HG03469 (cell line): ENCODE results near the gene GGA2.
"Not testable (repeated sequence)": the region's sequence is repeated elsewhere in the genome, so short reads cannot be mapped to it uniquely, and the experiment has no call there.

ENCODE experiments used
- ATAC-seq: cut with Tn5 transposase; IDR thresholded peaks from one replicate; pipeline ENCODE4 v1.9.1; 2021; ENCODE audit warnings: mild to moderate bottlenecking, moderate library complexity, moderate number of reproducible peaks; ENCODE audit not compliant: unreplicated experiment

GGA2 gene

DNA sequence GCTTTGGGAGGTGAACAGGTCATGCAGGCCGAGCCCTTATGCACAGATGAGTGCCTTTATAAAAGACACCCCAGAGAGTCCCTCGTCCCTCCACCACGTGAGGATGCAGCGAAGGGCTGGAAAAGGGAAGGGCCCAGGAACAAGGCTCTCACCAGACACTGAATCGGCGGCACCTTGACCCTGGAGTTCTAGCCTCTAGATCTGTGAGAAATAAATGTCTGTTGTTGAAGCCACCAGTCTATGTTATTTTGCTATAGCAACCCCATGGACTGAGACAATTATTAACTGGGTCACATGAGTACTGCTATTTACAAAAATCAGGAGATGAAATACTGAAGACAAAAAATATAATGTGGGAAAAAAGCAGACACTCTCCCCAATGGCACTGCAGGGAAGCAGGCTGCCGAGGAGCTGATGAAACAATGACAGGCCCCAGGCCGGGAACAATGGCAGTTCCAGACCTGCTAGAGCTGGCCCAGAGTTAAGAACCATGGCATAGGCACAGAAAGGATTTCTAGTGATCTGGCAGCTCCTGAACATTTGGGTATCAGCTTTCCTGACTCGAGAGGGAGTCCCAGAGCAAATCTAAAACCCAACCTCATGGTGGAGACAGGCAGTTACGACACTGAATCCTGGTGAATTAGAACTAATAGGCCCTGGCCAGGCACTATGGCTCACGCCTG is 17.8 kb upstream of the GGA2 start:
- ATAC-seq: no peak

DNA sequence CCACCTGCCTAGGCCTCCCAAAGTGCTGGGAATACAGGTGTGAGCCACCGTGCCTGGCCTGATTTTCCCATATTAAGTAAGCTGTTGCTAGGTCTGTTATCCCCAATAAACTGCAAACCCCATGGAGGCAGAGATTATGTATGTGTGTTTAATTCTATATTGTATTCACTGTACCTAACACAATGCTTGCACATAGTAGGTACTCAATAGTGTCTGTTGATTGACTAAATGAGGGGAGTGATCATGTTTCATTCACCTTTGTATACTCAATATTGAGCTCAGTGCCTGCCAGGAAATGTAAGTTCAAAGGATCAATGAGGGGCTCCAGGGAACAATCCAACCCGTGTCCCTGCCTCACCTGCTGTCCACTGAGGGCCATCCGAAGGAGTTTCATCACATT is 14.6 kb upstream of the GGA2 start:
- no peak for ATAC-seq

DNA sequence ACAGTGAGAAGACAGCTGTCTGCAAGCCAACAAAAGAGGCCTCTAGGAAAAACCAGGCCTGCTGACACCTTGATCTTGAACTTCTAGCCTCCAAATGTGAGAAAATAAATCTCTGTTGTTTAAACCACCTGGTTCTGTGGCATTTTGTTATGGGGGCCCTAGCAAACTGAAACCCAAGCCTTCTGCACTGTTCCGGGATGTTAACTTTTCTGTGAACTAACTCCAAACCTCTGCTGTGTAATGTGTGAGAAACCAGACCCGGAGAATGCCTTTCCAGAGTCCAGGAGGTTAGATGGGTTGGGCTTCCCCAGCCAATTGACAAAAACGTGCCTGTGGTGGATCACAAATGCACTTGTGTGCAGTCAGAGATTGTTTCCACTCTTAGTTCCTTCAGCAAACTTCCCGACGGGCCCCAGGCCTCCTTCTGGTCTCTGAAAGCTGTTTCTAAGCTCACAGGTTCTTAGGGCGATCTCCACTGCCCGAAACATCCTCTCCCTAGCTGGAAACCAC is 13.6 kb upstream of the GGA2 start:
- no peak for ATAC-seq

DNA sequence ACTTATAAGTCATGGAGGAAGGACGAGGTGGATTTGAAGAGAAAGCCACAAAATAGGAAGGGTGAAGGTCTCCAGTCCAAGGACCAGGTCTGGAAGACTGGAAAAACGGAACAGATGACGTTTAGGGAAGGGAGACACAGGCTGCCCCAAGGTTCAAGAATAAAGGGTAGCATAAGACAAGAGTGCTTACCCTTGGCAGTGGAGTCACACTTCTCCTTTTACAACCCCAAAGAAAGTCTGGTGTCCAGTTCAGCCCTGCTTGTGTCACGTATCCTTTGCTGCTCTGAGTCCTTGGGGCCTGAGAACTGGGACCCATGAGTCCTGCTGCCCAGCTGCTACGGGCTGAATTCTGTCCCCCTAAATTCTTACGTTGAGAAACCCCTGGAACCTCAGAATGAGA is 13.0 kb upstream of the GGA2 start:
- ATAC-seq: no peak

DNA sequence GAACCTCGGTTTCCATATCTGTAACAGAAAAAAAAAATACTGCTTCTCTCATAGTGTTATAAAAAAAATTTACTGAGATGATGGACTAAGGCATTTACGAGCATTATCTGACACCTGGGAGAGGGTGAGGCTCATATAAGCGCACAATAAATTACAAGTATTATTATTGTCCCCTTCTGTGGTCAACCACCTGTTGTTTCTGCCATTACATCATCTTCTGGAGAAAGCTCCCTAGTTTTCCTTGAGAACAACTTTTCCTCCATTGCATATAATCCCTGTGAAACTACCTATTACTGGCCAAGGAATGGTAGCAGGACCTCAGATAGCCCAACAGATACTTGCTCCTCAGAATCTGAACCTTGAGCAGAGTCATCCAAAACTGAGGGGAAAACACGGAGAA is 11.7 kb upstream of the GGA2 start:
- no peak for ATAC-seq

DNA sequence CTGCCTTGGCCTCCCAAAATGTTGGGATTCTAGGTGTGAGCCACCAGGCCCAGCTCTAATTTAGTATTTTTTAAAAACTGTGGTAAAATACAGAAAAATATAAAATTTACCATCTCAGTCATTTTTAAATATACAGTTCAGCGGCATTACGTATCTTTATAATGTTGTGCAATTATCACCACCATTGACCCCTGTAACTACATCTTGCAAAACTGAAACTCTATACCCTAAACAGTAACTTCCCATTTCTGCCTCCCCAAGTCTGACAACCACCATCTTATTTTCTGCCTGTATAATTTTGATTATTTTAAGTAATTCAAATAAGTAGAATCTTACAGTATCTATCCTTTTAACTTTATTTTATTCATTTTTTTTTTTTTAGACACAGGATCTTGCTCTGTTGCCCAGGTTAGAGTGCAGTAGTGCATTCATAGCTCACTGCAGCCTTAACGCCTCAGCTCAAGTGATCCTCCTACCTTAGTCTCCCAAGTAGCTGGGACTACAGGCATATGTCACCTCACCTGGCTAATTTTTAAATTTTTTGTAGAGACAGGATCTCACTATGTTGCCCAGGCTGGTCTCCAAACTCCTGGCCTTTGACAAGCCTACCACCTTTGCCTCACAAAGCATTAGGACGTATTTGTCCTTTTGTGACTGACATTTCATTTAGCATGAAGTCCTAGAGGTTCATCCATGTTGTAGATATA is 10.9 kb upstream of the GGA2 start:
- ATAC-seq: no peak

DNA sequence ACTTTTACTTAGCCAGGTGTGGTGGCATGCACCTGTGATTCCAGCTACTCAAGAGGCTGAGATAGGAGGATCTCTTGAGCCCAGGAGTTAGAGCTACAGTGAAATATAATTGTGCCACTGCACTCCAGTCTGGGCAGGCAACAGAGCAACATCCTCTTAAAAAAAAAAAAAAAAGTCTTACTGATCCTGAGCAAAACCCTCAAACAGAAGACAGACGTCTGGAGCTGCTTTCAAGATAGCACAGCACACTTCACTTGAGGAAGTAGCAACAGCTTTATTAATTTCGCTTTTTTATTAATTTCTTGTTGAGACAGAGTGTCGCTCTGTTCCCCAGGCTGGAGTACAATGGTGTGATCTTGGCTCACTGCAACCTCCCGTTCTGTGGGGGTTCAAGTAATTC is 10.2 kb upstream of the GGA2 start:
- ATAC-seq: no peak

DNA sequence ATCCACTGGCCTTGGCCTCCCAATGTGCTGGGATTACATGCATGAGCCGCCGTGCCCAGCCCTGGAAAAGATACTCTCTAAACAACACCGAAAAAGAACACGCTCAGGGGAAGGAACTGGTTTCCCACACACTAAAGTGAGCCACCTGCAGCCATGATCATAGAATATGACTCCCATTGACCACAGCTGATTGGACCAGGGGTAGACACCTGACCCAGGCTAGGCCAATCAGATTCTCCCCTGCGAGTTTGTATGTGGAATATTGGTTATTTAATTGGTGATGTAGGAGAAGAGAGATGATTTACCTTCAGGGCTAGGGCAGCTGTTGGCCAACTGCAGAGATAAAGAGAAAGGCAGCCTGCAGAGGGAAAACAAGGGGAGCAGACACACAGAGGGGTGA is 9.0 kb upstream of the GGA2 start:
- ATAC-seq: no peak

DNA sequence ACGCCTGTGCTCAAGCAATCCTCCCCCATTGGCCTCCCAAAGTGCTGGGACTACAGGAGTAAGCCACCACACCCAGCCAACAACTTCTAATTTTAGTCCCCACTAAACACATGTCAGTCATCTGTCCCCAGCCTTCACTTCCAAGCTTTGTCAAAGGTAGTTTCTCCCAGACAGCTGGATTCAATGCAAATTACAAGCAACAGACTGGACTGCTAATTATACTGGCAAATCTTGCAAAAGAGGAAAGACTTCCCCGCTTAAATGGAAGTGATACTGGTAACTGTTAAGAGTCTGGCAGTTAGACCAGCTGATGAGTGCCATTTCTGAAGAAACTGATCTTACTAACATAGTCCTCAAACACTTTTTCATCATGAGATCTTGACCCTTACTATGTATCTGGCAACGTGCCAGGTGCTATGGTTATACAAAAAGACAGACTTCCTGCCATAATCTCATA is 8.2 kb upstream of the GGA2 start:
- no peak for ATAC-seq

DNA sequence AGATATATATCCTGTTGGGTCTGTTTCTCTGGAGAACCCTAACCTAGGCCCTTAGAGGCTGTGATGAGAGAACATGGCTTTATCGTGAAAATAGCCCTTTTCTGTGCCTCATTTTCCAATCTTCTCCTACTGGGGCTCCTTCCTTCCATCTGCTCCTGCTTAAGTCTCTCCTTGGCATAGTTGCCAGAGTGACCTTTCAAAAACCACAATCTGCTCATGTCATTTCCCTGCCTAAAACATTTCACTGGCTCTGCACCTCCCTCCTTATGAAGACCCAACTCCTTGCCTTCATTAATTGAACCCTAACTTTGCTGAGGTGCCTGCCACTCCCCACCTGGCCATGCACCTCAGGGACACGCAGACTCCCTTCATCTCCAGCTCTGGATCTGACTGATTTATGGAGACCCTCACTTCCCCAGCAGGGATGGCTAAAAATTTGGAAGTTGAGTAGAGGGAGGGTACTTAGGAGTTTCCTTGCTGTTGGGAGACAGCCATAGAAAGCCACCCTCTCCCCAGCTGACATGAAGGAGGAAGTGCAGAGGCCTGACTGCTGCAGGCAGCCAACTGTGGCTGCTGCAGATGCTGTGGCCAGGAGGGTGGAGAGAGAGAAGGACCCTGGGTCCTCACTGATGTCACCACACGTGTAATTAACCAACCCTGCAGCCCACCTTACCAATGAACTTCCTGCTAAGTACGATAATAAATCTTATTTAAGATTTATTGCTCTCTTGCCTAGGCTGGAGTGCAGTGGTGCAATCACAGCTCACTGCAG is 6.3 kb upstream of the GGA2 start:
- ATAC-seq: no peak

DNA sequence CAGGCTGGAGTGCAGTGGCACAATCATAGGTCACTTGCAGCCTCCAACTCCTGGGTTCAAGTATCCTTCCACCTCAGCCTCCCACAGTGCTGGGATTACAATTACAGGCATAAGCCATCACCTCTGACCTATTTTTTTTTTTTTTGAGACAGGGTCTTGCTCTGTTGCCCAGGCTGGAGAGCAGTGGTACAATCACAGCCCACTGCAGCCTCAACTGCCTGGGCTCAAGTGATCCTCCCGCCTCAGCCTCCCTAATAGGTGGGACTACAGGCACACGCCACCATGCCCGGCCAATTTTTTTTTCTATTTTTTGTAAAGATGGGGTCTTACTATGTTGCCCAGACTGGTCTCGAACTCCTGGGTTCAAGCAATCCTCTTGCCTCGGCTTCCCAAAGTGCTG is 5.6 kb upstream of the GGA2 start:
- no peak for ATAC-seq

DNA sequence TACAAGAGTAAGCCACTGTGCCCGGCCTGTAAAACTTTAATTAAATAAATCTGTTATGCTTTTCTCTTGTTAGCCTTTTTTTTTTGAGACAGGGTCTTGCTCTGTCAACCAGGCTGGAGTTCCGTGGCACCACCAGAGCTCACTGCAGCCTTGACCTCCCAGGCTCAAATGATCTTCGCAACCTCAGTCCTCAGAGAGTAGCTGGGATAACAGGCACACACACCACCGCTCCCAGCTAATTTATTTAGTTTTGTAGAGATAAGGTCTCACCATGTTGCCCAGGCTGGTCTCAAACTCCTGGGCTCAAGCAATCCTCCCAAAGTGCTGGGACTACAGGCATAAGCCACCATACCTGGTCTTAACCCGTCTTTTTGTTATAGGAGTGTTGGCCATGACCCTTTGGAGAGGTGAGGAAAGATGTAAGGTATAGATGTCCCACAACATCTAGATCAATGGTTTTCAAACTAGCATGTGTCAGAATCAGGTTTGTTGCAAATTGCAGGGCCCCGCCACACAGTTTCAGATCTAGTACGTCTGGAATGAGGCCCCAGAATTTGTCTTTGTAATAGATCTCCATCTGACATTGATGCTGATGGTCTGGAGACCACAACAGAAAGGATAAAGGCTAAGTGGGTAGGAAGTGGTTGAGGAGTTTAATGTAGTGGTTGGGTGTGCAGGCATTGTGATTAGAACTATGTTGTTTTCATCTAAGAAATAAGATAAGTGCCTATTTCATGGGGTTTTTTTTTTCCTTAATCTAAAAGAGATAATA is 4.3 kb upstream of the GGA2 start:
- no peak for ATAC-seq

DNA sequence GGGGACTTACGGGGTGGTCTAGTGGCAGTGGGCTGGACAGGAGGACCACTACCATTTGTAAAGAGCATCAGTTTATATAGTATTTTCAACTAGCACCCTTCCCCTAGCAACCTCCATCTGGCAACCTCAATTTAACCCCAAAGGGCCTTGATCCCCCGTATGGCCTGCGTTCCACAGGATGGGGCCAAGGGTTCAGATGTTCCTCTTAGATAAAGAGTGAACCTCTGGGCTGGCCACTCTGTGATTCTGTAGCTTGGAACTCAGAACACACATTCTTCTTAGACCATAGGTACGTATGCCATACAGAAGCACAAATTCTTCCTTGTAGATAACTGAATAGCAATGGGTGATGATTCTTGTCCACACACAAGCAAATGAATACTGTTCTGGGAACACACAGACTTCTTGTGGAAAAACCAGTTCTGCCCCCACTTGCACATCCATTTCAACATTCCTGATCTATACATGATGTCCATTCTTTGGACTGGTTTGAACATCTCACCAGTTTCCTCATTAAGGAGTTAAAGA is 1.9 kb upstream of the GGA2 start:
- no peak for ATAC-seq

DNA sequence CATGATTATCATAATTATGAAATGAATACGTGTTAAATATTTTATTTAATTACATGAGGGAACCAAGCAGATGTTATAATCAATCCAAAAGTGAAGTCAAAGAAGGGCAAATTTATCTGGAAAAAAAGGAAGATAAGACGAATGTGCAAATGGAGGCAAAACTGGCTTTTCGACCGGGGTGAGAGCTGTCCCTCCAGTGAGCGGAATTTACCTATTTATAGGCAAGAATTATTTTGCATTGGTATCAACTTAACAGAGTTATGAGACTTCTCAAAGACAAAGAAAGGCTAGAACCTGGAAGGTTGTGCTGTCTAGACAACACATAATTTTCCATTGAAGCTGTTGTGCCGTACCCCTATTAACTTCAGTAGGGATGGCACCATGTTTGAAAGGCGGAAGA is 1.4 kb upstream of the GGA2 start:
- no peak for ATAC-seq

DNA sequence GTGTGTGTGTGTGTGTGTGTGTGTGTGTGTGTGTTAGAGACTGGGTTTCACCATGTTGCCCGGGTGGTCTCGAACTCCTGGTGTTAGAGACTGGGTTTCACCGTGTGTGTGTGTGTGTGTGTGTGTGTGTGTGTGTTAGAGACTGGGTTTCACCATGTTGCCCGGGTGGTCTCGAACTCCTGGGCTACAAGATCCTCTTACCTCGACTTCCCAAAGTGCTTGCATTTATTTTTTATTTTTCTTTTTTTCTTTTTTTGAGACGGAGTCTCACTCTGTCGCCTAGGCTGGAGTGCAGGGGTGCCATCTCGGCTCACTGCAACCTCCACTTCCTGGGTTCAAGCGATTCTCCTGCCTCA is 599 bp upstream of the GGA2 start:
- not testable (repeated sequence) for ATAC-seq

DNA sequence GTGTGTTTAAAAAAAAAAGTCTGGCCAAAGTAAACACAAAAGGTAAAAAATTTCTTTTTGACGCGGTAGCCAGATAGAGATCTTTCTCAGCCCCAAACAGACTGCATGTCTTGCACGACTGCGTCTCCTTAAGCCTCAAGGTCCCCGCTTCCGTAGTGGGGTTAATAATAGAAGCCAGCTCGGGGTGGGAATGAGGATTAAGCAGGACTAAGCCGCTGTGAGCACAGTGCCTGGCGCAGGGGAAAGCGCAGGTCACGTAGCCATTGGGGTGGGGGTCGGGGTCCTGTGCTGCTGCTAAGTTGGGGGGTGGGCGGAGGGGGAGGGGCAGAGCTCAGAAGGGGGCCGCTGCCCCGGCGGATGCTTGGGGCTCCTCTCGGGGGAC is 521 bp downstream of the GGA2 start:
- no peak for ATAC-seq

DNA sequence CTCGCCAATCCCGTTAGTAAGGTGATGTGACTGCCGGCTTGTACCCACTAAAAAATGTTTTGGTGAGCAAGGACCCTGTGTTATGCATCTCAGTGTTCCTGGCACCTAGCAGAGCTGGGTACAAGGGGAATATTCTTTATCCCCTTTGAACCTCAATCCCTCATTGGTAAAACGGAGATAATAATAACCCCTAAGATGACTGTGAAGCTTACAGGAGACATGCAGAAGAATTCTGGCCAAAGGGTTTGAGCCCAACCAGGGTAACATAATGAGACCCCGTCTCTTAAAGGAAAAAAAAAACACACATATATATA is 896 bp downstream of the GGA2 start:
- ATAC-seq: no peak

DNA sequence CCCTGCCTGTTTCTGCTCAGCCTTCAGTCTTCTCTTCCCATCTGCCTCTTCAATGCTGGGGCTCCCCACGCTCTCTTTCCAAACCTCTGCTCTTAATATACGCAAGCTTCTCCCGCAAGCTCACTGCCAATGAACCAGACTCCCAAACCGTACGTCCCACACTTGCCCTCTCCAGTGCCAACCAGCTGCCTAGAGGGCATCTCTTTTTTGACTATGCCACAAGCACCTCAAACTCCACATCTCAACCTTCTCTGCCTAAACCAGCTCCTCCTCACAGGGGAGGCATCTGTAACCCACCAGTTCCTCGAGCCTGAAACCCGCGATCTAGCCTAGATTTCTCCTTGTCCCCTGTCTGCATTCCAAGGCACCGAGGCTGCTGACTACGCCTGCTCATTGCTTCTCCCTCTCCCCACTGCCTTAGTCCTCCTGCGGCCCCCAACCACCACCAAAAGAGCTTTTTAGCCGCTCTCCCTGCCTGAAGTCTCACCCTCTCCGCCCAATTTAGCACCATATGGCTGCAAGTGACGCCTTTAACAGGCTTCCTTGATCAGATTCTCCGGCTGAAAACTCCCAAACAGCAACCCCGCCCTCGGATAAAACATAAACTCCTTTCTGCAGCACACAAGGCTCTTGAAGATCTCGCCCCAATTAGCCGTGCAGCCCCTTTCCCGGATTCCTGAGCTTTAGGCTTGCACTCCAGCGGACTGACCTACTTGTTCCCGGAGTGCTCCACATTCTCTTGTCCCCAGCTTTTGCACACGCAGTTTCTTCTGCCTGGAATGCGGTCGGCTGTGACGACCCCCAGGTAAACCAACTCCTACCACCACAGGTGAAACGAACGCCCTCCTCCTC is 1.5 kb downstream of the GGA2 start:
- no peak for ATAC-seq

DNA sequence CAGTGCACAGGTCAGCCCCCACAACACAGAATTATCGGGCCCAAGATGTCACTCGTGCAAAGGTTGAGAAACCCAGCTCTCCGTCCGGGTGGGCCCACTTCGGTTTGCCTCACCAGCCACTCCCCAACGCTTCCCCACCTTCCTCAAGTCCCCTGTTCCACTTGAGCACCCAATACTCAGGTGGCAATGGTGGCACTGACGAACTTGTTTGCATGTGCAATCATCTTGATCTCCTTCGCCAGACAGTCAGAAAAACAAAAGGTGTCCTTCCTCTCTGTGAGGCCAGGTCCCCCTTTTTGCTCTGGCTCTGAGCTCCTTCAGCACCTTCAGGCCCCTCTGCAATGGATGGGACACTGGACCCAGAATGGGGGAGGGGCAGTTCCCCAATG is 3.7 kb downstream of the GGA2 start:
- ATAC-seq: no peak
